H9 (cell line): ENCODE data around the gene PEX7. TPM values are rescaled to one million over a fixed set of nuclear protein-coding genes. Genes with fewer than 3 reads are reported as not detected.

Experiments
- DNase-seq: peaks from one replicate; pipeline ENCODE4 v3.0.0-alpha.2; 2017
- H2AFZ ChIP-seq: one replicate; pipeline ENCODE4 v1.6.1; 2013; ENCODE audit warnings: mild to moderate bottlenecking, low read length, control low read depth, moderate library complexity
- H2AK5ac ChIP-seq: 2 replicates; pipeline ENCODE4 v1.6.1; 2013; ENCODE audit warnings: low read length, control low read depth, mixed read lengths; ENCODE audit not compliant: insufficient read length
- H2BK120ac ChIP-seq: one replicate; pipeline ENCODE4 v1.6.1; 2013; ENCODE audit warnings: low read depth, mild to moderate bottlenecking, low read length, control low read depth, inconsistent platforms; ENCODE audit not compliant: poor library complexity, severe bottlenecking
- H2BK12ac ChIP-seq: 2 replicates; pipeline ENCODE4 v1.6.1; 2013; ENCODE audit warnings: low read length, control low read depth, mixed read lengths, low read depth; ENCODE audit not compliant: insufficient read length
- H2BK15ac ChIP-seq: 2 replicates; pipeline ENCODE4 v1.6.1; 2013; ENCODE audit warnings: low read depth, low read length, control low read depth
- H2BK20ac ChIP-seq: one replicate; pipeline ENCODE4 v1.6.1; 2013; ENCODE audit warnings: low read depth, mild to moderate bottlenecking, low read length, control low read depth, inconsistent platforms; ENCODE audit not compliant: poor library complexity, severe bottlenecking
- H2BK5ac ChIP-seq: 2 replicates; pipeline ENCODE4 v1.6.1; 2013; ENCODE audit warnings: low read length, control low read depth, mixed read lengths; ENCODE audit not compliant: insufficient read length
- H3K14ac ChIP-seq: 2 replicates; pipeline ENCODE4 v1.6.1; 2013; ENCODE audit warnings: low read length, control low read depth; ENCODE audit not compliant: insufficient read depth
- H3K18ac ChIP-seq: 2 replicates; pipeline ENCODE4 v1.6.1; 2013; ENCODE audit warnings: low read depth, mild to moderate bottlenecking, mixed read lengths, low read length, control low read depth; ENCODE audit not compliant: insufficient read length
- H3K23ac ChIP-seq: 2 replicates; pipeline ENCODE4 v1.6.1; 2013; ENCODE audit warnings: low read length, control low read depth, mixed read lengths, low read depth; ENCODE audit not compliant: insufficient read length
- H3K23me2 ChIP-seq: 2 replicates; pipeline ENCODE4 v1.6.1; 2013; ENCODE audit warnings: low read depth, mild to moderate bottlenecking, mixed read lengths, low read length, control low read depth; ENCODE audit not compliant: insufficient read length, poor library complexity, severe bottlenecking
- H3K27ac ChIP-seq: 2 replicates; pipeline ENCODE4 v1.5.1; 2013; ENCODE audit warnings: low read length, control low read depth, mixed read lengths, low read depth; ENCODE audit not compliant: insufficient read length
- H3K27me3 ChIP-seq: 2 replicates; pipeline ENCODE4 v1.6.1; 2013; ENCODE audit warnings: low read length, control low read depth, inconsistent platforms; ENCODE audit not compliant: insufficient read depth
- H3K4ac ChIP-seq: 2 replicates; pipeline ENCODE4 v1.6.1; 2013; ENCODE audit warnings: low read depth, mild to moderate bottlenecking, control low read depth, inconsistent platforms, low read length, moderate library complexity
- H3K4me1 ChIP-seq: 2 replicates; pipeline ENCODE4 v1.6.1; 2013; ENCODE audit warnings: low read length, control low read depth, inconsistent platforms; ENCODE audit not compliant: insufficient read depth
- H3K4me2 ChIP-seq: 2 replicates; pipeline ENCODE4 v1.6.1; 2013; ENCODE audit warnings: low read length, control low read depth, mixed read lengths; ENCODE audit not compliant: insufficient read length, insufficient read depth
- H3K56ac ChIP-seq: 2 replicates; pipeline ENCODE4 v1.6.1; 2013; ENCODE audit warnings: low read depth, mild to moderate bottlenecking, mixed read lengths, low read length, control low read depth; ENCODE audit not compliant: insufficient read length
- H3K79me1 ChIP-seq: 2 replicates; pipeline ENCODE4 v1.6.1; 2013; ENCODE audit warnings: low read depth, mild to moderate bottlenecking, moderate library complexity, low read length, control low read depth, inconsistent platforms; ENCODE audit not compliant: insufficient read depth, poor library complexity, severe bottlenecking
- H3K79me2 ChIP-seq: 2 replicates; pipeline ENCODE4 v1.6.1; 2013; ENCODE audit warnings: low read length, control low read depth, inconsistent platforms; ENCODE audit not compliant: insufficient read depth
- H3K9ac ChIP-seq: 2 replicates; pipeline ENCODE4 v1.6.1; 2013; ENCODE audit warnings: low read length, control low read depth, mixed read lengths; ENCODE audit not compliant: insufficient read length; ENCODE audit errors: extremely low read depth
- H3K9me3 ChIP-seq: one replicate; pipeline ENCODE4 v1.6.1; 2013; ENCODE audit warnings: low read depth, low read length, inconsistent platforms; ENCODE audit not compliant: control insufficient read depth
- H3T11ph ChIP-seq: one replicate; pipeline ENCODE4 v1.6.1; 2013; ENCODE audit warnings: mild to moderate bottlenecking, low read length, control low read depth, inconsistent platforms
- H4K20me1 ChIP-seq: one replicate; pipeline ENCODE4 v1.6.1; 2013; ENCODE audit not compliant: control insufficient read depth, insufficient read length, insufficient read depth
- H4K5ac ChIP-seq: 2 replicates; pipeline ENCODE4 v1.6.1; 2013; ENCODE audit warnings: low read depth, mild to moderate bottlenecking, mixed read lengths, low read length, control low read depth; ENCODE audit not compliant: insufficient read length
- H4K8ac ChIP-seq: replicated peaks from 2 replicates; pipeline ENCODE4 v1.6.1; 2013; ENCODE audit warnings: low read length, control low read depth, mixed read lengths, low read depth; ENCODE audit not compliant: insufficient read length
- H4K91ac ChIP-seq: 2 replicates; pipeline ENCODE4 v1.6.1; 2013; ENCODE audit warnings: low read depth, mild to moderate bottlenecking, moderate library complexity, mixed read lengths, low read length, control low read depth; ENCODE audit not compliant: insufficient read length
- H3K27ac Mint-ChIP-seq, 3 experiments: 2 replicates in 2 of 3; 3 replicates in 1 of 3; pipeline ENCODE4 v1.8.0; 2020 to 2021; ENCODE audit warnings: mixed read lengths in 3 of 3, mild to moderate bottlenecking in 1 of 3, moderate library complexity in 1 of 3
- H3K27me3 Mint-ChIP-seq: 2 replicates; pipeline ENCODE4 v1.8.0; 2021; ENCODE audit warnings: low read depth, mild to moderate bottlenecking, moderate library complexity, mixed read lengths
- H3K36me3 Mint-ChIP-seq, 3 experiments: 2 replicates in 2 of 3; 3 replicates in 1 of 3; pipeline ENCODE4 v1.8.0; 2020 to 2021; ENCODE audit warnings: low read depth in 3 of 3, mixed read lengths in 3 of 3; ENCODE audit not compliant: insufficient read depth in 1 of 3
- H3K4me1 Mint-ChIP-seq, 2 experiments: 2 replicates each; pipeline ENCODE4 v1.8.0; 2020; ENCODE audit warnings: mixed read lengths in 2 of 2
- H3K4me3 Mint-ChIP-seq, 2 experiments: 2 replicates in 1 of 2; 3 replicates in 1 of 2; pipeline ENCODE4 v1.8.0; 2020 to 2021; ENCODE audit warnings: mild to moderate bottlenecking in 2 of 2, mixed read lengths in 2 of 2, moderate library complexity in 1 of 2
- H3K9me3 Mint-ChIP-seq, 2 experiments: 2 replicates in 1 of 2; 3 replicates in 1 of 2; pipeline ENCODE4 v1.8.0; 2020; ENCODE audit warnings: mild to moderate bottlenecking in 2 of 2, mixed read lengths in 2 of 2, moderate library complexity in 1 of 2
- CTCF ChIP-seq: fragments of 200-600 bp; sonication (generic); conservative IDR thresholded peaks from 3 replicates; pipeline ENCODE4 v1.8.0; 2021; ENCODE audit warnings: antibody characterized with exemption, mild to moderate bottlenecking
- WGBS: extraction: QIAGEN DNeasy Blood & Tissue Kit; methylation state at CpG from one replicate; pipeline ENCODE4 v1.1.7; 2013; ENCODE audit warnings: missing lambda C conversion rate, low lambda C conversion rate, mixed read lengths; ENCODE audit not compliant: insufficient read length; ENCODE audit errors: extremely low coverage; 5-methylcytosine and 5-hydroxymethylcytosine counted together
- total RNA-seq: library from RNA; stranded (reverse); gene quantifications from 2 replicates; pipeline ENCODE4 v1.2.1, GENCODE V29; 2021

Gene PEX7
- total RNA-seq, 1 experiment from 2014 or later, result 8.4 TPM

- Histone ChIP-seq H3K27me3 (peaks cover 4% of the 10 kb centered on the region; the same call in 1 of the 2 replicates), H2BK20ac (no peak overlapping the region), H3K4me1 (0 out of 2 replicates have a peak, but pooled peaks cover 4% of the 10 kb centered on the region), H3K23ac (no peak overlapping the region), H4K8ac (no peak overlapping the region), H4K20me1 (no peaks in the 10 kb centered on the region), H3K27ac (no peak overlapping the region), H3K18ac (no peak overlapping the region), H2AFZ (no peak overlapping the region), H3K79me1 (no peaks in the 10 kb centered on the region), H2AK5ac (no peak overlapping the region), H3K9me3 (no peaks in the 10 kb centered on the region), H4K5ac (no peak overlapping the region), H2BK5ac (no peak overlapping the region), H3K4ac (no peak overlapping the region), H3T11ph (no peak overlapping the region), H3K79me2 (no peaks in the 10 kb centered on the region), H4K91ac (no peak overlapping the region), H2BK12ac (no peak overlapping the region), H2BK120ac (no peak overlapping the region), H3K14ac (no peak overlapping the region), H3K4me2 (no peak overlapping the region), H2BK15ac (no peak overlapping the region), H3K23me2 (no peaks in the 10 kb centered on the region), H3K9ac (no peak overlapping the region), H3K56ac (no peak overlapping the region)
- 0 out of 7 replicates have a peak overlapping the region, but pooled peaks of 1 of the 3 experiments have one; percentile 65 for H3K27ac Mint-ChIP-seq
- peaks cover 0 to 2% of the 10 kb centered on the region in 2 experiments; a peak in 2 of 5 replicates for H3K9me3 Mint-ChIP-seq
- no peak for DNase-seq
- peaks cover 0 to 7% (median 3%) of the 10 kb centered on the region in 3 experiments; a peak in 2 of 7 replicates for H3K36me3 Mint-ChIP-seq
- peaks cover 41% of the 10 kb centered on the region for H3K27me3 Mint-ChIP-seq
- H3K4me1 Mint-ChIP-seq, result peaks cover 15 to 24% of the 10 kb centered on the region in 2 experiments
- H3K4me3 Mint-ChIP-seq, result no peak overlapping the region
- no peak for TF ChIP-seq CTCF
- WGBS, result no CpG with 5 or more reads among the region's 2 CpGs
Measured at GRCh38 chr6:136932599-136932998, 110.2 kb downstream of the PEX7 start.
